MM.1S (cell line): ENCODE results near the gene PAX8.

Experiments
- CTCF ChIP-seq: fragments of 300-600 bp; sonication (generic); IDR thresholded peaks from 2 replicates; pipeline ENCODE4 v1.5.1; 2016; ENCODE audit warnings: antibody characterized with exemption, low read length, mixed read lengths
- EZH2 ChIP-seq: fragments of 300-600 bp; sonication (generic); optimal IDR thresholded peaks from 2 replicates; pipeline ENCODE3; 2017; ENCODE audit warnings: low read depth, mild to moderate bottlenecking, antibody characterized with exemption, low read length, mixed read lengths
- EZH2phosphoT487 ChIP-seq: fragments of 300-600 bp; sonication (generic); IDR thresholded peaks from 2 replicates; pipeline ENCODE4 v1.6.1; 2018; ENCODE audit warnings: antibody characterized with exemption, low read length

- TF ChIP-seq EZH2phosphoT487 (no peak), CTCF (no peak), EZH2 (no peak)
These were observed 97.3 kb downstream of the PAX8 start for GRCh38 chr2:113181258-113182051.
